Fibroblast of the aortic adventitia (primary cell): ENCODE data around the gene ST6GALNAC5. TPM values are rescaled to one million over a fixed set of nuclear protein-coding genes. Genes with fewer than 3 reads are reported as not detected.

Experiments used
- DNase-seq: peaks from one replicate; pipeline ENCODE4 v3.0.0-alpha.2; 2010; ENCODE audit warnings: low read depth
- H3K4me3 ChIP-seq: 2 replicates; pipeline ENCODE4 v1.5.1; 2011; ENCODE audit warnings: low read depth, mild to moderate bottlenecking, control low read depth, low read length, moderate library complexity
- CTCF ChIP-seq: IDR thresholded peaks from 2 replicates; pipeline ENCODE4 v1.5.1; 2011; ENCODE audit warnings: mild to moderate bottlenecking, low read length, control low read depth, inconsistent platforms; ENCODE audit not compliant: insufficient read depth
- small RNA-seq: library from RNA; depleted of rRNA; stranded (forward); fragments of <200 nt; gene quantifications from one replicate; pipeline ENCODE3, GENCODE V24; 2012
- total RNA-seq: library from RNA; depleted of rRNA; stranded (reverse); fragments of >200 nt; gene quantifications from 2 replicates; pipeline ENCODE4 v1.2.3, GENCODE V29; 2012; ENCODE audit warnings: low replicate concordance

The ST6GALNAC5 gene
- total RNA-seq, 1 donor: 0.09 TPM

GRCh38 chr1:77089756-77090155 lies 222.5 kb downstream of the ST6GALNAC5 start:
- no peak for TF ChIP-seq CTCF
- no peak for DNase-seq

GRCh38 chr1:77095236-77095635 lies 228.0 kb downstream of the ST6GALNAC5 start:
- no peak for DNase-seq
- TF ChIP-seq CTCF: no peak
- no peak overlapping the region for H3K4me3 ChIP-seq

More at GRCh38 chr1:77089756-77090155, 222.5 kb downstream of the ST6GALNAC5 start:
- no peak overlapping the region for H3K4me3 ChIP-seq

GRCh38 chr1:77096496-77097255 lies 229.4 kb downstream of the ST6GALNAC5 start:
- no peak for TF ChIP-seq CTCF
- no peak for DNase-seq
- H3K4me3 ChIP-seq: no peak overlapping the region

DNA sequence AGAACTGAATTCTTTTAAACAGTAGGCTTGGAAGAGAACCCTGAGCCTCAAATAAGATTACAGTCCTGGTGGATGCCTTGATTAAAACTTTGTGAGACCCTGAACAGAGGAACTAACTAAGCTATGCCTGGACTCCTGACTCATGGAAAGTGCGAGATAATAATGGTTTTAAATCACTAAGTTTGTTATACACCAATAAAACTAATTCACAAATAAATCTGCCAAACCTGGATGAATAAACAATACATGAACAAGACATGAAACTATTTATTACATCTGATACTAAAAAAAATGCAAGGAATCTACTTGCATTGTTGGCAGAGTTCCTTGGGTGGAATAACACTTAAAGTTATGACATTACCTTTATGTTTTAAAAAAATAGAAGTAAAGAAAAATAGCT lies 233.6 kb downstream of the ST6GALNAC5 start:
- no peak for TF ChIP-seq CTCF
- H3K4me3 ChIP-seq: no peak overlapping the region
- DNase-seq: peak; percentile 32

GRCh38 chr1:77103486-77103885 lies 236.2 kb downstream of the ST6GALNAC5 start:
- no peak for TF ChIP-seq CTCF
- no peak for DNase-seq
- H3K4me3 ChIP-seq: no peak overlapping the region

- no peak for TF ChIP-seq CTCF
- no peak for DNase-seq
- no peak overlapping the region for H3K4me3 ChIP-seq
Measured at GRCh38 chr1:77104672-77105071, 237.4 kb downstream of the ST6GALNAC5 start.

Small RNAs within 50 kb of the gene (small RNA-seq; reads per million reads assigned to genes)
- gene MIR7156: not detected
